C4-2B (cell line): ENCODE data around the gene VCP.

Source experiments
- H3K27ac ChIP-seq: fragments of 450-650 bp; 2 replicates; pipeline ENCODE4 v1.5.1; 2017
- ZFX ChIP-seq: fragments of 450-650 bp; IDR thresholded peaks from 2 replicates; pipeline ENCODE4 v1.6.1; 2017
- TF ChIP-seq, protein P1 (sequence below): fragments of 450-650 bp; conservative IDR thresholded peaks from 2 replicates; pipeline ENCODE4 v1.5.1; 2017; ENCODE audit warnings: mild to moderate bottlenecking

Gene VCP

GRCh38 chr9:35054871-35055644, 17.4 kb downstream of the VCP start:
- TF ChIP-seq, protein P1, sequence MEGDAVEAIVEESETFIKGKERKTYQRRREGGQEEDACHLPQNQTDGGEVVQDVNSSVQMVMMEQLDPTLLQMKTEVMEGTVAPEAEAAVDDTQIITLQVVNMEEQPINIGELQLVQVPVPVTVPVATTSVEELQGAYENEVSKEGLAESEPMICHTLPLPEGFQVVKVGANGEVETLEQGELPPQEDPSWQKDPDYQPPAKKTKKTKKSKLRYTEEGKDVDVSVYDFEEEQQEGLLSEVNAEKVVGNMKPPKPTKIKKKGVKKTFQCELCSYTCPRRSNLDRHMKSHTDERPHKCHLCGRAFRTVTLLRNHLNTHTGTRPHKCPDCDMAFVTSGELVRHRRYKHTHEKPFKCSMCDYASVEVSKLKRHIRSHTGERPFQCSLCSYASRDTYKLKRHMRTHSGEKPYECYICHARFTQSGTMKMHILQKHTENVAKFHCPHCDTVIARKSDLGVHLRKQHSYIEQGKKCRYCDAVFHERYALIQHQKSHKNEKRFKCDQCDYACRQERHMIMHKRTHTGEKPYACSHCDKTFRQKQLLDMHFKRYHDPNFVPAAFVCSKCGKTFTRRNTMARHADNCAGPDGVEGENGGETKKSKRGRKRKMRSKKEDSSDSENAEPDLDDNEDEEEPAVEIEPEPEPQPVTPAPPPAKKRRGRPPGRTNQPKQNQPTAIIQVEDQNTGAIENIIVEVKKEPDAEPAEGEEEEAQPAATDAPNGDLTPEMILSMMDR: no peak
- no peak for TF ChIP-seq ZFX

DNA sequence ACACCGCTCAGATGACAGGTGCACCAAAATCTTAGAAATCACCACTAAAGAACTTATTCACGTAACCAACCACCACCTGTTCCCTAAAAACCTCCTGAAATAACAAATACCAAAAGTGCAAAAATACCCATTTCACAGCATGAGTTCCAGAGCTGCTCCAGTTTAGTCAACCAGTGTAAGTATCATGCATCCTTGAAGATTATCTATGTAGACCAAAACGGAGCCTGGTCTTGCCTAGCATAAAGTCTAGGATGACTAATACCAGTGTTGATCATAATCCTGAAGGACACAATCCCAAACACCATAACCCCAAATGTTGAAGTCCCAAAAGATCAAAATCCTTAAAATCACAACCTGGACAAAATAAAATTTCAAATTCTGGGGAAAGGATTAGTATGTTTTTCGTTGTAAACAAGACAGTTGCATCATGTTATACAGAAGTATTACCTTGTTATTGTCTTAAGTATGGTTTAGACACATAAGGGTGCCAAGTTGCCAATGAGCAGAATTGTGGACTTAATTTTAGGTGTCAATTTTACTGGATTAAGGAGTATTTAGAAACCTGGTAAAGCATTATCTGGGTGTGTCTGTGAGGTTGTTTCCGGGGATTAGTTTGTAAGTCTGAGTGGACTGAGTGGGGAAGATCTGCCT, 18.1 kb downstream of the VCP start:
- TF ChIP-seq ZFX: no peak
- TF ChIP-seq, protein P1: no peak

More at GRCh38 chr9:35054871-35055644, 17.4 kb downstream of the VCP start:
- no peak overlapping the region for H3K27ac ChIP-seq

DNA sequence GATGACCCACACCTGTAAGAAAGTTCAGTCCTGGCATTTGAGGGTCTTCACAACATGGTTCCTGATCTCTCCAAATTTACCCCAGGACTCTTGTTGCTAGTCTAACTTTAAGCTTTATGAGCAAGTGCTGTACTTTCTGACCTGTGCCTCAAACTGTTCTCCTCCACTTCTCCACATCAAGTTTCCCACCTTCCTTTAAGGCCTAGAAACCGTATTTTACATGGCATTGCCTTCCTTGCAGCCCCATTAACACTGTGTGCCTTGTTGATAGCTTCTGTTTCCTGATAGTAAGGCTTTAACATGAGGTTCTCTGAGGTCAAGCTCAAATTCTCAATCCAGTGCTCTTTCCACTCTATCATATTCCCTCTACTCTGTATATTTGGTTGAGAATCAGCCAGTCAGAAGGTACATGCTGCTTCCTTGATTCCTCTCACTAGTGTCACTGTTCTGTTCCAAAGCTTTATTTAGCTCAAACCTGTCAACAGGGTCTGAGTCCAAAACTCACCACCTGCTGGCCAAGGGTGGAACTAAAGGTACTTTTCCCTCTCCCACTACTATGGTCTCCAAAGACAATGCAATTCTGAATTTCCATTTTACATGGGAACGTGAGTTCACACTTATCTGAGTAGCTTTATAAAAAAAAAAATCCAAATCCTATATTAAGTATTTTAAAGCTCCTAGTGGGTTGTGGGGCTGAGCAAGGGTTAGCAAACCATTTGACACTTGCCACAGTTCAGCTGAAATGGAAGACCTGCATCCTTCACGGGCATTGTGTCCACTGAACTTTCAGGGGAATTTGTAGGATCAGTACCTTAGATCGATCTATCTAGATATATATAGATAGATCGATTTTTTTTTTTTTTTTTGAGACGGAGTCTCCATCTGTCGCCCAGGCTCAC, 21.1 kb downstream of the VCP start:
- H3K27ac ChIP-seq: no peak overlapping the region
- no peak for TF ChIP-seq ZFX
- TF ChIP-seq, protein P1: peak; percentile 81

More for the DNA sequence above, 18.1 kb downstream of the VCP start:
- no peak overlapping the region for H3K27ac ChIP-seq

DNA sequence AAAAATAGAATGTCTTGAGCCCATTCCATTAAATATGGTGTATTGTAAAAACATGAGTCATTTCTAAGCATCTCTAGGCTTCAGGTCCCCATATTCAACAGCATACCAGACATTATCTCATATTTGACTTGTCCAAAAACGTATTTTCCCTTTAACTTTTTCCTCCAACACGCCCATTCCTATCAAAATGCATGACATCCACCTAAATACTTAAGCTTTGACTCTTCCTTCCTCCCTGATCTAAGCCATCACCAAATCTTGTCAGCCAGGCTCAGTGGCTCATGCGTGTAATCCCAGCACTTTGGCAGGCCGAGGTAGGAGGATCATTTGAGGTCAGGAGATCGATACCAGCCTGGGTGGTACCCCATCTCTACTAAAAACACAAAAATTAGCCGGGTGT, 23.9 kb downstream of the VCP start:
- no peak overlapping the region for H3K27ac ChIP-seq

DNA sequence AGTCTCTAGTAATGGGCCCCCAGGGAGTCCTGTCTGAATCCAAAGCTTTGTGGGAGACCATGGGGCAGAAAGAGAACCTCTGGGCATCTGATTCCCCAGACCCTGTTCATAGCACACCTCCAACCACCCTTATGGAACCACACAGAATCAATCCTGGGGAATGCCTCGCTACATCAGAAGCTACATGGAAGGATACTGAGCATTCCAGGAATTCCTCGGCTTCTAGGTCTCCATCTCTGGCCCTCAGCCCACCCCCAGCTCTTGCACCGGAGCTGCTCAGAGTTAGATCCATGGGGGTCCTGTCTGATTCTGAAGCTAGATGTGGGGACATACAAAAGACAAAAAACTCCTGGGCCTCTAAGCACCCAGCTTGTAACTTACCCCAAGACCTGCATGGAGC, 28.4 kb downstream of the VCP start:
- TF ChIP-seq ZFX: no peak
- TF ChIP-seq, protein P1: no peak
- H3K27ac ChIP-seq: no peak overlapping the region

More for the DNA sequence above, 23.9 kb downstream of the VCP start:
- TF ChIP-seq, protein P1: no peak
- no peak for TF ChIP-seq ZFX

- no peak overlapping the region for H3K27ac ChIP-seq
- TF ChIP-seq, protein P1: no peak
- no peak for TF ChIP-seq ZFX
These were observed 29.4 kb downstream of the VCP start for GRCh38 chr9:35042891-35043545.
